Heart right ventricle (tissue), 16 donors: Measurements from ENCODE around the gene SPECC1L. TPM values are rescaled to one million over a fixed set of nuclear protein-coding genes. Genes with fewer than 3 reads are reported as not detected.

Source experiments
- ATAC-seq, 8 donors: fragments of 200-7000 bp; cut with Tn5 transposase; one replicate each; pipeline ENCODE4 v1.9.1; 2020; ENCODE audit warnings: mild to moderate bottlenecking in 8 of 8, moderate library complexity in 8 of 8, moderate number of reproducible peaks in 1 of 8
- DNase-seq, 2 donors: peaks; one replicate each; pipeline ENCODE4 v3.0.0-alpha.2; 2020
- H3K27ac ChIP-seq, 10 donors: fragments of 200-600 bp; sonication (generic) in 2 of 10; one replicate each; pipeline versions ENCODE4 v1.5.0 to v1.8.0; 2020 to 2022; ENCODE audit warnings: mild to moderate bottlenecking in 3 of 10
- H3K27me3 ChIP-seq, 7 donors: fragments of 200-600 bp; one replicate each; pipeline ENCODE4 v1.8.0; 2021 to 2022; ENCODE audit warnings: mild to moderate bottlenecking in 2 of 7
- H3K36me3 ChIP-seq, 9 donors: fragments of 200-600 bp; sonication (generic) in 1 of 9; one replicate each; pipeline versions ENCODE4 v1.5.0 to v1.8.0; 2020 to 2022; ENCODE audit warnings: mild to moderate bottlenecking in 2 of 9
- H3K4me1 ChIP-seq, 9 donors: fragments of 200-600 bp; sonication (generic) in 1 of 9; one replicate each; pipeline versions ENCODE4 v1.5.0 to v1.8.0; 2020 to 2022; ENCODE audit warnings: mild to moderate bottlenecking in 4 of 9
- H3K4me3 ChIP-seq, 10 donors: fragments of 200-600 bp; sonication (generic) in 2 of 10; one replicate each; pipeline versions ENCODE4 v1.5.0 to v1.8.0; 2020 to 2022; ENCODE audit warnings: mild to moderate bottlenecking in 7 of 10, moderate library complexity in 2 of 10
- H3K9me3 ChIP-seq, 11 donors: fragments of 200-600 bp in 10 of 11; sonication (generic) in 2 of 11; one replicate each; pipeline versions ENCODE4 v1.5.0 to v1.8.0; 2013 to 2022; ENCODE audit warnings: mild to moderate bottlenecking in 2 of 11, control low read depth in 1 of 11, moderate library complexity in 1 of 11
- CTCF ChIP-seq, 9 donors: fragments of 200-600 bp; sonication (generic) in 2 of 9; IDR thresholded peaks; one replicate each; pipeline versions ENCODE4 v1.5.0 to v1.8.0; 2021 to 2022; ENCODE audit warnings: antibody characterized with exemption in 9 of 9, mild to moderate bottlenecking in 5 of 9, moderate library complexity in 1 of 9
- WGBS, 2 donors: extraction: QIAGEN DNeasy Blood & Tissue Kit; methylation state at CpG; one replicate each; pipeline ENCODE4 v1.1.7; 2013; ENCODE audit warnings: inconsistent platforms in 1 of 2; 5-methylcytosine and 5-hydroxymethylcytosine counted together
- intact Hi-C, 10 donors: fragments of 100-400 bp; cut with DNase I; formaldehyde crosslinking; loops; one replicate each; pipeline versions ENCODE4 v1.11.1 to v1.14.2; 2022
- polyA plus RNA-seq, 2 donors: library from polyadenylated mRNA; stranded (reverse); fragments of 200-250 nt; gene quantifications; one replicate each; pipeline ENCODE4 v1.2.3, GENCODE V29; 2013
- total RNA-seq, 10 donors: library from RNA; stranded (reverse); fragmentation: NEBNext Ultra II Directional in 3 of 10; extraction: Animal tissue kit (Norgen Biotek cat#: 25700) in 3 of 10; gene quantifications; one replicate each; pipeline versions ENCODE4 v1.2.1 to v1.2.4, GENCODE V29; 2021 to 2023
- donor health status: Arrhythmogenic right ventricular cardiomyopathy.
- donor health status: ischemic (EF 13 %, LVEDD 7.1; RV severe dilation, severe dysfunction).
- donor health status: healthy with polysubstance abuse.
- donor health status: DM: no; HTN: yes; CAD: no.
- donor health status: DM: no; HTN: no; CAD: no.
- donor health status: ischemic (EF 25% LVEDD 6.9; RV normal size, moderate dysfunction).
- donor health status: ischemic (EF 25% LVEDD 5.7; RV mildly dilated, moderate dysfunction).
- donor health status: healthy.
- donor health status: DM: yes; HTN: yes; CAD: no.
- donor health status: Ischemic cardiomyopathy.
- donor health status: ischemic (EF 35%, LVEDD 5.7; RV mildly dilated, moderate dysfunction).
- donor health status: nonischemic (EF 11% LVEDD 7.7; RV severe dilation, severe dysfunction).
- donor health status: DM: yes; HTN: yes; CAD: no.
- donor health status: PGD.
- donor health status: ischemic (EF 29% LVEDD 5.4; RV normal size, mild dysfunction).
- donor health status: nonischemic (EF 23%, LVEDD 6.1; RV moderate dilation, normal function).

Gene SPECC1L
- total and polyA plus RNA-seq, 12 donors, result 8.3 to 61.7 (median 49.5) TPM

- 88 to 91% methylated on average over 8 of the region's 8 CpGs for WGBS, 2 donors
- Histone ChIP-seq H3K4me3 (no peak overlapping the region), H3K27me3 (no peaks in the 10 kb centered on the region), H3K9me3 (no peaks in the 10 kb centered on the region), H3K4me1 (peaks cover 0 to 34% (median 20%) of the 10 kb centered on the region in 9 donors), H3K36me3 (peaks cover 0 to 92% (median 14%) of the 10 kb centered on the region in 9 donors), H3K27ac (peak overlapping the region in 2 of 10 donors; percentile 21 to 37)
- ATAC-seq (no peak), DNase-seq (no peak)
- intact Hi-C loops, result loop anchor here in 9 of 10 donors (2.0 to 10.0 kb wide), 9 partner anchors 81 to 203 kb away; no protein-coding TSS in a partner anchor
- no peak for TF ChIP-seq CTCF (IDR thresholded peaks at IDR 0.05)
Observed at GRCh38 chr22:24324137-24324536, 53.5 kb downstream of the SPECC1L start.

GRCh38 chr22:24325105-24325757 is 54.6 kb downstream of the SPECC1L start:
- WGBS, 2 donors, result 27 to 30% methylated on average over 5 of the region's 5 CpGs
- DNase-seq, result peak in 1 of 2 donors; percentile 53
- Histone ChIP-seq H3K27me3 (no peaks in the 10 kb centered on the region), H3K36me3 (peaks cover 0 to 92% (median 18%) of the 10 kb centered on the region in 9 donors), H3K9me3 (no peaks in the 10 kb centered on the region), H3K27ac (peak overlapping the region in 1 of 10 donors; percentile 19), H3K4me3 (no peak overlapping the region), H3K4me1 (peaks cover 0 to 44% (median 24%) of the 10 kb centered on the region in 9 donors)
- intact Hi-C loops, result loop anchor here in 7 of 10 donors (1.0 to 10.0 kb wide), 11 partner anchors 80 to 202 kb away; no protein-coding TSS in a partner anchor
- ATAC-seq, result peak; percentile 70 to 87 (median 78)
- peak; percentile 51 to 90 (median 73) for TF ChIP-seq CTCF (IDR thresholded peaks at IDR 0.05)

GRCh38 chr22:24326266-24326665 is 55.6 kb downstream of the SPECC1L start:
- H3K27ac ChIP-seq, result no peak overlapping the region
- 78 to 79% methylated on average over 4 of the region's 4 CpGs for WGBS, 2 donors

GRCh38 chr22:24327832-24328231 is 57.2 kb downstream of the SPECC1L start:
- Histone ChIP-seq H3K4me1 (peaks cover 0 to 46% (median 26%) of the 10 kb centered on the region in 9 donors), H3K36me3 (peaks cover 0 to 90% (median 29%) of the 10 kb centered on the region in 9 donors), H3K27ac (no peak overlapping the region), H3K27me3 (no peaks in the 10 kb centered on the region), H3K4me3 (no peak overlapping the region), H3K9me3 (no peaks in the 10 kb centered on the region)
- intact Hi-C loops, result loop anchor here in 6 of 10 donors (5.0 to 10.0 kb wide), 7 partner anchors 77 to 199 kb away; no protein-coding TSS in a partner anchor
- no peak for DNase-seq
- whole genome bisulfite sequencing, 2 donors, result 92% methylated on average over 5 of the region's 5 CpGs
- no peak for TF ChIP-seq CTCF (IDR thresholded peaks at IDR 0.05)
- no peak for ATAC-seq

More at GRCh38 chr22:24326266-24326665, 55.6 kb downstream of the SPECC1L start:
- H3K27me3 ChIP-seq, result no peaks in the 10 kb centered on the region
- no peak for ATAC-seq
- no peak for TF ChIP-seq CTCF (IDR thresholded peaks at IDR 0.05)
- H3K9me3 ChIP-seq, result no peaks in the 10 kb centered on the region
- no peak overlapping the region for H3K4me3 ChIP-seq
- peaks cover 0 to 46% (median 26%) of the 10 kb centered on the region in 9 donors for H3K4me1 ChIP-seq
- no peak for DNase-seq
- intact Hi-C loops, result loop anchor here in 6 of 10 donors (5.0 to 10.0 kb wide), 7 partner anchors 79 to 201 kb away; no protein-coding TSS in a partner anchor
- H3K36me3 ChIP-seq, result peaks cover 0 to 92% (median 26%) of the 10 kb centered on the region in 9 donors
